PC-3 (cell line): ENCODE measurements around the gene IL3.

Source experiments
- CTCF ChIP-seq: fragments of 300-600 bp; sonication (generic); conservative IDR thresholded peaks from 2 replicates; pipeline ENCODE4 v1.5.1; 2017; ENCODE audit warnings: antibody characterized with exemption, low read depth, mild to moderate bottlenecking, low read length
- EZH2phosphoT487 ChIP-seq: fragments of 300-600 bp; sonication (generic); IDR thresholded peaks from 2 replicates; pipeline ENCODE4 v1.6.1; 2018; ENCODE audit warnings: mild to moderate bottlenecking, antibody characterized with exemption, low read length, borderline replicate concordance

- TF ChIP-seq CTCF (no peak), EZH2phosphoT487 (no peak)
Observed at GRCh38 chr5:132098621-132099020, 38.2 kb downstream of the IL3 start.
